ENCODE data around the gene NDUFV1. TPM values are rescaled to one million over a fixed set of nuclear protein-coding genes. Genes with fewer than 3 reads are reported as not detected.
A peak's percentile ranks its signal among the peaks of the same experiment; 100 is the strongest.

The NDUFV1 gene
- total RNA-seq, 1 donor from 2014 or later = 180 TPM

- Mint-ChIP-seq H3K4me1 (ENCODE audit: unreplicated experiment) (no peaks in the 10 kb centered on the region), H3K27me3 (ENCODE audit: unreplicated experiment) (peaks cover 3% of the 10 kb centered on the region), H3K36me3 (ENCODE audit: unreplicated experiment) (no peaks in the 10 kb centered on the region), H3K9me3 (ENCODE audit: unreplicated experiment) (no peaks in the 10 kb centered on the region), H3K4me3 (ENCODE audit: unreplicated experiment) (no peak overlapping the region), H3K27ac (ENCODE audit: unreplicated experiment) (no peak overlapping the region)
- peak; percentile 84 for DNase-seq (ENCODE audit: extremely low spot score, unreplicated experiment)
- TF ChIP-seq CTCF (IDR thresholded peaks at IDR 0.05) = no peak
Observed at GRCh38 chr11:67647471-67647870, 40.7 kb downstream of the NDUFV1 start.

DNA sequence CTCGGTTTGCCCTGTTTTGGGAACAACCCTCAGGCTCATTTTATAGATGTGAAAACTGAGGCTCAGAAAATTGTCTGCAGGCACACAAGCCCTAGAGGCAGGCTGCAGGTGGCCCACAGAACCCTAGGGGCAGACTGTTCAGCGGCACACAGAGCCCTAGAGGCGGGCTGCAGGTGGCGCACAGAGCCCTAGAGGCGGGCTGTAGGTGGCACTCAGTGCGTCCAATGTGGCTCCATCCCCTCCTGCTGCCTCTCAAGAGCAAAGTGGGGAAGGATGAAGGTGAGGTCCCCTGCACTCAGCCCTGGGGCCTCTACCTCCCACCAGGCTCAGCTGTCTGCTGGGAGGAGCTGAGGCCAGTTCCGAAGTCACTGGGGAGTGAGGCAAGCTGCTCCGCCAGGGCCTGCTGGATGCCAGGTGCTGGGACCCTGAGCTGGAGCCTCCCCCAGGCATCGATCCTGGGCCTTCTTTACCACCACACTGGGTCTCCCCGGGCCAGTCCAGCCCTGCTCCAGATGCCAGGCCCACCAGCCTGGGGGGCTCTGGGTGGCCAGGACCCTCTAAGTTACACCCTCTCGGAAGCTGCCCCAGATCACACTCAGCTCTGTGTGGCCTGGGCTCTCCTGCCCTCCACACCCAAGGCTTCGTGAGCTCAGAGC, 41.5 kb downstream of the NDUFV1 start:
- H3K4me3 Mint-ChIP-seq (ENCODE audit: unreplicated experiment) = no peak overlapping the region
- H3K36me3 Mint-ChIP-seq (ENCODE audit: unreplicated experiment) = no peaks in the 10 kb centered on the region
- H3K27ac Mint-ChIP-seq (ENCODE audit: unreplicated experiment) = no peak overlapping the region
- TF ChIP-seq CTCF (IDR thresholded peaks at IDR 0.05) = no peak
- no peak for DNase-seq (ENCODE audit: extremely low spot score, unreplicated experiment)
- peaks cover 3% of the 10 kb centered on the region for H3K27me3 Mint-ChIP-seq (ENCODE audit: unreplicated experiment)
- no peaks in the 10 kb centered on the region for H3K9me3 Mint-ChIP-seq (ENCODE audit: unreplicated experiment)
- no peaks in the 10 kb centered on the region for H3K4me1 Mint-ChIP-seq (ENCODE audit: unreplicated experiment)

DNA sequence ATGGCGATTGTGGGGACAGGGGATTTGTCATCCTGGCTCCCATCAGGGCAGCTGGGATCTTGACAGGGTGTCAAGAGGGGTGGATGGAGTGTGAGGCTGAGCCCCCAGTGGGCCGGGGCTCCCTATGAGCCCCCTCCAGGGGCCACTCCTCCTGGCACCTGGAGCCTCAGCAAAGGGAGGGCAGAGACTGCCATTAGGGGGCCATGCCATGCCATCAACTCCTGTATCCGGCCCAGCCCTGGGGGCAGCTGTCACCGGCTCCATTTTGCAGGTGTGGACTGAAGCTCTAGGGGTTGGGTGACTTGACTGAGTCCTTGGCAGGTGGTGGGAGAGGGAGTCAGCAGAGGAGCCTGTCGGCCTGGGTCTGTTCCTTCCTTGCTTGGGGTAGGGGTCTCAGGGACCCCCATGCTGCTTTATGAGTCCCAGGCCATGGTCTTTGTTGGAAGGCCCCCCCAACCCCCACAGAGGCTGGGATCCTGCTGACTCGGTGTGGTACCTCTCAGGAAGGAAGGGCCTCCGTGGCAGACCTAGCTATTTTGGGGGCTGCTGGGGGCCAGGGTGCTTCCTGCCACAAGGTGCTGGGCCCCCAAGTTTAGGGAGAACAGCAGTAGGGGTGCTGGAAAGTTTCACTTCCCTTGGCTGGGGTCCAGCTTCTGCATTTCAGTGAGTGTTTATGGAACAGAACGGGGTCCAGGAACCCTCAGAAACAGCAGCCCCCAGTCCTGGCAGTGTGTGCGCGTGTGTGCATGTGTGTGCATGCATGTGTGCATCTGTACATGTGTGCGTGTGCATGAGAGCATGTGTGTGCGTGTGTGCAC, 42.3 kb downstream of the NDUFV1 start:
- Mint-ChIP-seq H3K27me3 (ENCODE audit: unreplicated experiment) (peaks cover 3% of the 10 kb centered on the region), H3K9me3 (ENCODE audit: unreplicated experiment) (no peaks in the 10 kb centered on the region), H3K4me1 (ENCODE audit: unreplicated experiment) (no peaks in the 10 kb centered on the region), H3K27ac (ENCODE audit: unreplicated experiment) (no peak overlapping the region), H3K36me3 (ENCODE audit: unreplicated experiment) (no peaks in the 10 kb centered on the region), H3K4me3 (ENCODE audit: unreplicated experiment) (no peak overlapping the region)
- DNase-seq (ENCODE audit: extremely low spot score, unreplicated experiment) = no peak
- no peak for TF ChIP-seq CTCF (IDR thresholded peaks at IDR 0.05)

GRCh38 chr11:67649634-67650510, 43.1 kb downstream of the NDUFV1 start:
- H3K9me3 Mint-ChIP-seq (ENCODE audit: unreplicated experiment) = no peaks in the 10 kb centered on the region
- DNase-seq (ENCODE audit: extremely low spot score, unreplicated experiment) = no peak
- no peaks in the 10 kb centered on the region for H3K36me3 Mint-ChIP-seq (ENCODE audit: unreplicated experiment)
- H3K27me3 Mint-ChIP-seq (ENCODE audit: unreplicated experiment) = peaks cover 3% of the 10 kb centered on the region
- H3K4me3 Mint-ChIP-seq (ENCODE audit: unreplicated experiment) = no peak overlapping the region
- H3K4me1 Mint-ChIP-seq (ENCODE audit: unreplicated experiment) = no peaks in the 10 kb centered on the region
- TF ChIP-seq CTCF (IDR thresholded peaks at IDR 0.05) = no peak
- H3K27ac Mint-ChIP-seq (ENCODE audit: unreplicated experiment) = no peak overlapping the region

Measured in osteocyte (in vitro differentiated cells).